Gastrocnemius medialis (tissue), 4 donors: Measurements from ENCODE around the gene ADAM12.

Experiments used
- CTCF ChIP-seq, 5 experiments: fragments of 450-650 bp in 3 of 5; fragments of 200-600 bp in 2 of 5; sonication (generic) in 2 of 5; IDR thresholded peaks in 4 of 5; conservative IDR thresholded peaks in 1 of 5; 1 replicate in 4 of 5; 2 replicates in 1 of 5; pipeline ENCODE4 v1.5.1; 2016 to 2019; ENCODE audit warnings: antibody characterized with exemption in 5 of 5, mild to moderate bottlenecking in 3 of 5, moderate library complexity in 3 of 5
- POLR2A ChIP-seq, 2 donors: fragments of 450-650 bp; IDR thresholded peaks; one replicate each; pipeline ENCODE4 v1.6.1; 2017; ENCODE audit warnings: antibody characterized with exemption in 2 of 2, mild to moderate bottlenecking in 2 of 2, moderate library complexity in 2 of 2

- TF ChIP-seq POLR2A (IDR thresholded peaks at IDR 0.05), result no peak
- no peak for TF ChIP-seq CTCF (IDR thresholded peaks at IDR 0.05 in 4 of 5, conservative IDR thresholded peaks at IDR 0.05 in 1 of 5)
Measured at GRCh38 chr10:126066456-126066855, 321.8 kb downstream of the ADAM12 start.
